GM19238 (cell line): Measurements from ENCODE around the gene SIGMAR1.

Experiments used
- DNase-seq: peaks from one replicate; pipeline ENCODE4 v3.0.0; 2011; ENCODE audit warnings: low spot score; ENCODE audit not compliant: insufficient read length

The SIGMAR1 gene

DNA sequence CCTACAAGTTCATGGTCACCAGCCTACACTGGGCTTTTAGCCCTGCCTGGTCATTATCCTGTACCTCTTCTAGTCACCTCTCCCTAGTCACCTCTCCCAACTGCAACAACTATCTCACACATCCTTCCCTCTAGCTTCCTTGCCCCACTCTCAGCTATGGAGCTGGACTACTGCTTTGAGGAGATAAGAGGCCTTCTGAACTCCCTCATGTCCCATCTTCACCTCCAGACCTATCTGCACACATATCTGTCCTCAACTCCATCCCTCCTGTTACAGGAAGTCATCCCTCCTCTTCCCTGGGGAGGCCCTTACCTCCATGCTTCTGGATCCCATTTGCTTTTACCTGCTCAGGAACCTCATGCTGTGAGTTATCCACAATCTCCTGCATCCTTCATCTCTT, 31.4 kb downstream of the SIGMAR1 start:
- no peak for DNase-seq

DNA sequence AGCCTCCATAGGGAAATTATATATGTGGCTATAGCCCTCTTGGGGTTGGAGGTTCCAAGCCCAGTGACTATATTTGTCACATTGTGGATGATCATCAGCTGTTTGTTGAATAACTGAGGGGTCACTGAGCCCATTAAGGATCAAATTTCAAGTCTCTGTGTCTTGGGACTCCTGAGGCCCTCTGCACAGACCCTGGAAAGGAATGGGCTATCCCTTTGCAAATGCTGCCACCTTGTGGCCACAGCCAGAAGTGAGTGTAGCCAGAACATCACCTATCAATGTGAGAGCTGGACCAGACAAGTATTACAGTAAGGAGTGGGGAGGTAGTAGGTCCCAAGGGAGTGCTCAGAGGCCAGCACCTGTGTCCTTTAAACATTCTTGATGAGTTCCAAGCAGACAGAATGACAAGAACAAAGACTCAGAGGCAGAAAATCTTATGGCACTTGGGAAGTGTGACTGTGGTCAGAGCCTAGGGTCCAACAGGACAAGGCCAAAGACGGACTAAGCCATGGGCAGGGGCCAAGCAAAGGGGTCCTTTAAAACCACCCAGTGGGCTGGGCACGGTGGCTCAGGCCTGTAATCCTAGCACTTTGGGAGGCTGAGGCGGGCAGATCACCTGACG, 33.9 kb downstream of the SIGMAR1 start:
- DNase-seq = peak; percentile 75

DNA sequence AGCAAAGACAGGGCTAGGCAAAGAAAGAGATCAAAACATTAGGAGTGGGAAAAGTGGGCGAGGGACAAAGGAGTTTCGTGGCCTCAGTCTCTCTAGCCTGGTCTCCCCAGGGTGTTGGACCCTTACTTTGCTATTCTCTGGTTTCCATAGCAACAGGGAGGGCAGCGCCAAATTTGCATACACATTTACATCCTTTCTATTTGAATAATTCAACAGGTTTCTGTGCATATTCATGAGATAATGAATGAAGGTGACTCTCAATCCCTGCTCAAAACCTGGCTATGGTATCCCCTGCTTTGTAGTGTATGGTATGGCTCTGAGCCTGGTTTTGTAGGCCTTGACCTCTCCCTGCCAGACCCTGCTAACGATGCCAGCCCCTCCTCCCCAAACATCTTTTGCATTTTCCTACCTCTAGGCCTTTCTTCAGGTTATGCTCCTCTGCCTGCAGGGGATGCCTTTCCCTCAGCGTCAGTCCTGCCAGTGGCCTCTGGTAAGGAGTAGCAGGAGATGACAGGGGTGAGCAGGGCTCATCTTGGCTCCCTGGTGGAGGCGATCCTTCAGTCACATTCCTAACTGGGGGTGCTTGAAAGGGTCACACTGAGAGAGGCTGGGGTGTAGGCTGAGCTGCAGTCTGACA, 35.5 kb downstream of the SIGMAR1 start:
- no peak for DNase-seq

DNA sequence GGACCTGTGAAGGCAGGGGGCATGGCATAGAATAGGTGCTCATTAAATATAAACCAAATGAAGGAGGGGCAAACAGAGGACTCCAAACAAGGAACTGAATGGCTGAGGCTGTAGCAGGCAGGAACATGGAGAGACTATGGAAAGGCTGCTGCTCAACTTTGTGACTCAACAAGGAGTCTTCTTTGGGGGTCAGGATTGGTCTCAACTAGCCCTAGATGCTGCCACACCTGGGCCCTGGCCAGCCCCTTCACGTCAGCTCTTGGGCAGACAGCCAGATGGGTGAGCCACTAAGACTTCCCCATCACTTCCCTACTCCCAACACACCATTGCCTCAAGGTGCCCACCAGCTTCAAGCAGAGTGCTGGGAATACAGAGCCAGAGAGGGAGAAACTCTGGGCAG, 36.7 kb downstream of the SIGMAR1 start:
- no peak for DNase-seq

DNA sequence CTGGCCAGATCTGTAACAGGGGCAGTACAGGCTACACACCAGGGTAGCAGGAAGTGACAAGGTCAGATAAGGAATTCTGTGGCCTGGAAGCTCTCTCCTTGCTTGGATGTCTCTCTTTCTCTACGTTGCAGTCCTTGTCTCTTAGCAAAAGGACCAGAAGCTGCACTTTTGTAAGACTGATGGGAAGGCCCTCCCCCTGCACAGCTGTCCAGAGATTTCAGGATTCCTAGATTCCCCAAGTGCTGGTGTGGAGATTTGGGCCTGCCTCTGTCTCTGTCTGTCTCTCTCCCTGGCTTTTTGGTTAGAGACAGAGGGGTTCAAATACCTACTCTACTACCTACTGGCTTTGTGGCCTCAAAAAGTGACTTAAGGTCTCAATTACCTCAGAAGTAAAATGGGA, 38.0 kb downstream of the SIGMAR1 start:
- DNase-seq = no peak

DNA sequence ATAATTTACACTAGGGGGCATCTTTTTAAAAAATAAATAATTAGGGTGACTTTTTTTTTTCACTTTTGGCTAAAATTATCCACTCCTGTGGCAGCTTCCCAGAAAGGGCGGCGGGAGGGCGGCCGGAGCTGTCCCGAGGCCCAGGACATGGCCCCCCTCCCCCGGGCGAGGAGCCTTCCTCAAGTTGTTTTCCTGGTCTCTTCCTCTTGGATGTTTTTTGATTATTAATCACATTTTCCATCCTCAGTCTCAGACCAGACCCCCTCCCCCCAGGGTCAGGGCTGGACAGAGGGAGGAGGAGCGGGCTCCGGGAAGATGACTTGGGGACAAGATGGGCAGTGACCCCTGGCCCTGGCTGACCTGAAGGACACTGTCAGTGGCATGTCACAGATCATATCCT, 43.4 kb downstream of the SIGMAR1 start:
- no peak for DNase-seq

DNA sequence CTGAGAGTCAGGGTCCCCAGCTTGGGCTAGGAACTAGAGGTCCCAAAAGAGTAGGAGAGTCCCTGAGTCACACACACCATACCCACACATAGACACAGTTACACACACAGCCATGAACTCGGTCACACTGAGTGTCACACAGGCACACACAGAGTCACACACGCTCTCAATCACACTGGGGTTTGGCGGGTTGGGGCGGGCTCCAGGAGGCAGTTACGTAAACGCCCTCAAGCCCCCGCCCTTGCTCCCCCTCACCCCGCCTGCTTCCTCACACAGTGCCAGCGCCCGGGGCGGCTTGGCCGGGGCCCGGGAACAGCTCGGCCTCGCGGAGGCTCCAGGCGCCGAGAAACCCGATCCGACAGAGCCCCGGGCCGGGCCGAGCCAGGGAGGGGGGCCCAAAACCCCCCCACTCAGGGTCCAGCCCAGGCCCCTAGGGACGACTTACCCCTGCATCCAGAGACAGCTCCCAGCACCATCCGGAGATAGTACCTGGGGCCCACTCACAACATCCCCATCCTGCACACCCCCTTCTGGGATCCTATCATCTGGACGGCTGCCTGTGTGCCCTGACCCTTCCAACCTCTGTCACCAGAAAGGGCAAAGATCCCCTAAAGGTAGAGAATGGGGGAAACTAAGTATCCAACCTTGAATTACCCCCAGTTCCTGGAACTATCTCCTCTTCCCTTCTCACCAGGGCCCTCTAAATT, 44.5 kb downstream of the SIGMAR1 start:
- no peak for DNase-seq

DNA sequence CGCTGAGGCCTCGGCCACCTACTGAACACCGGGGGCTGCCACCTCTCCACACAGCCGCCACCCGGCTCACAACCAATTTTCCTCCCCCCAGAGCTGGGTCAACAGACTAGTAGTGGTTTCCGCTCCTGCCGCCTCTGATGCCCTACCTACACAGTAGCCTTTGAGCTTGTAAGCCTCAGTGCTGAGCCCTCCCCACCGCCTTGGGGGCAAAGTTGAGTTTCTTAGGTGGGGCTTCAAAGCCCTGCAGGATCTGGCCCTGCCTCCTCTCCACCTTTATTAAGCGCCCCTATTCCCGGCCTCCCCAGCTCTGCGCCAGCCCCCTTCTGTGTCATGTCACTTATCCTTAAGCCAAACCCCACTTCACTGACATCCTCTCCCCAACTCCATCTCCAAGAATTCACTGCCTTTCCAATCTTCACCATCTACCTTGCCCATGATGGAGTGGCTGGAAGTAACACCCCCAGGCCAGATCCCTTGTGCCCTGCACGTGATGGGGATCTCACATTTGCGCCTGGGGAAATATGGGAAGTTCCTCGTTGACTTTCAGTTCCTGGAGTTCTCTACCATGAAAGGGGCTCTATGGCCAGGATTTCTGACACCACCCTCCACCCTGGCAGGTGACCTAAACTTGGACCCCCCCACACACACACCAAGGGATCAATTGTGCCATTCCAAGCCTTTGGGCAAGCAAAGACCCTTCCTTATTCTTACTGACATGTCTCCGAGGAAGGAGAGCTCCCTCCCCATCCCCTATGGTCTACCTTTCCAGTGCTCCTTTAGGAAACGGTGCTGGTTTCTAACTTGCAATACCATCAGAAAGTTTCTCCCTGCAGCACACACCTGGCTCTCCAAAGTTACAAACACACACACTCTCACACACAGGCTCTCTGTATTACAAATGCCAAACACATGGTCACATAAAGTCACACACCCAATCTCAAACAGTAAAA, 45.4 kb downstream of the SIGMAR1 start:
- DNase-seq = no peak

DNA sequence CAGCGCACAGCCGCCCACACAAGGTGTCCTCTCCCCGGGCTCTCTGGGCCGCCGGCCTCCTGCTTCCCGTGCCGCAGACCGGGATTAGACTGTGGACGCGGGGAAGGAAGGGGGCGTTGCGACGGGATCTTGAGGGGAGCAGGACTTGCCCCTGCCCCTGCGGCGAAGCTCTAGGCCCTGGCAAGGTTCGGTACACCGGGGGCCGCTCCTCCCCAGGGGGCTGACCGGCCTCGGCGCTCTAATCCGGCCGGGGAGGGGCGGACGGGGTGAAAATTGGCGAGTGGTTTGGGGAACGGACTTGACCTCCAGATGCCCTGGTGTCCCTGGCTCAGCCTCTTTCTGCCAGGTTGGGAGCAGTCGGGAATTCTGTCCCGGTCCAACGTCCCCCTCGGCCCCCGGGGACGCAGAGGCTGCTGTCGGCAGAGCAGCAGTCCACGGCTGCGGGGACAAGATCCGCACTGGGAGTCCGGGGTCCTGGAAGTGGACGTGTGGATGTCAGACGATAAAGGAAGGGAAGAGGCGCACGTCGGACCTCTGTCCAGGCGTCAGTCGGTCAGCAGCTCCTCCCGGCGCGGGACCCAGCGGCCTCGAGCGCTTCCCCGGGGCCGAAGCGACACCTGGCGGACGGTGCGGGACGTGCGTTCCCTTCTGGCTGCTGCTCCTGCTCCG, 46.2 kb downstream of the SIGMAR1 start:
- peak; percentile 91 for DNase-seq

DNA sequence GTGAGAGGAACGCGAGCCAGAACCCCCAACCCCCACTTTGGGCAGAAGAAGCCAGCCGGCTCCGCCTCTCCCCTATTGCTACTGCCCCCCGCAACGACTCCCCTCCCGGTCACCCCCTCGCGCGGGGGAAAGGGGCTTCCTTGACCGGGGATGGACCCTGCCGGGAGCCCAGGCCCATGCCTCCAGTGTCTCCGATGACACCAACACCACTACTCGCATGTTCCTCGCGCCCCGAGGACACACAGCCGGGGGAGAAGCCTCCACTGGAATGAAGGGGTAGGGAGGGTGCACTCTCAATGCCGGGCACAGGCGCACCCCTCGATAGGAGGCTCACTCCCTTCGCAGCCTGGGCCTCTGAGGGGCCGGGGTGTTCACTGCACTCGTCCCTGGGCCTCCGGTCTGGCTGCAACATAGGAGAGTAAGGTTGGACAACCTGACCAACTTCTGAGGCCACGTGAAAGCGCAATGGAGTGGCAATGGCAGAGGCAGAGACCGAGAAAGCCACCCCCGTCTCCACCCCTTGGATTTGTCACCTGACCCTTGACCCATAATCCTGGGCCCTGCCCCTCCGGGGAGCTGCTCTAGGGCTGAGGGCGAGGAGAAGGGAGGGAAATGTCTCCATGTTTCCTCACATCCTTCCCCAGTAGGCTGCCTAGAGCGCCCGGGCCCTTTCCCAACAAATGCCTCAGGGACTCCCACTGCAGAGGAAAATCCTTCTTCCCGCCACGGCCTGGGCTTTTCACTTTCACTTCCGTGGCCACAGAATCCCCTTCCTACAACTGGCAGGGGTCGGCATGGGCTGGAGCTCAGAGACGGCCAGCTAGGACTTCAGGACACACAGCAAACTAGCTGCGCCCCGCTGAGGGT, 47.0 kb downstream of the SIGMAR1 start:
- no peak for DNase-seq

DNA sequence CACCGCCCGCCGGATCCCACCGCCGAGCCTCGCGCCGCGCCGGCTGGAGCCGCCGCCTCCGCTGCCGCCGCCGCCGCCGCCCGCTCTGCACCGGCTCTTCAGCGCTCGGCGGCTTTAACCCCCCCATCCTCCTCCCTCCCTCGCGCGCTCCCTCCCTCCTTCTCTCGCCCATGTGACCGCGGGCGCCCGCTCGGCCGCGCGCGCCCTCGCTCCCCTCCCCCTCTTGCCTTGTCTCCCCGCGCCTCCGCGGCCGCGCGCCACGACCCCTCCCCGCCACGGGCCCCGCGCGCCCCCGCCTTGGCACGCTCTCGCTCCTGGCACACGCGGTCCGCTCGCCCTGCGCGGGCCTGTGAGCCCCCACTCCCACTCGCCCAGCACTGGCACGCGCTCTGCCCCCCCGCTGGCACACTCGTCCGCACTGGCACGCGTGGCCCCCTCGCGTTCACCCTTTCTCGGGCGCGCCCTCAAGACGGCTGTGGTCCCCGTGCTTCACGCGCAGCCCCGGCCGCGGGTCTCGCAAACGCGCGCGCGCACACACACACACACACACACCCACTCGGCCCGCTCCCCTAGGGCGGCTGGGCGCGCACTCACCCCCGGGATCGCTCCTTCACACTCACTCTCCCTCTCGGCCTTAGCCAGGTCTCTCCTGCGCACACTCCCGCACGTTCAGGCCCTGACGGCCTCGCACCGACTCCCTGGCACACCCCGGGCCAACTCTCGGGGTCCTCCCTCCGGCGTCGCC, 47.8 kb downstream of the SIGMAR1 start, which contains the start of gene CNTFR:
Gene CNTFR, minus strand, starts transcription at position 89 of the 745 bp plus-strand sequence. CDS start 20,743 bp downstream, outside the sequence.
- no peak for DNase-seq

DNA sequence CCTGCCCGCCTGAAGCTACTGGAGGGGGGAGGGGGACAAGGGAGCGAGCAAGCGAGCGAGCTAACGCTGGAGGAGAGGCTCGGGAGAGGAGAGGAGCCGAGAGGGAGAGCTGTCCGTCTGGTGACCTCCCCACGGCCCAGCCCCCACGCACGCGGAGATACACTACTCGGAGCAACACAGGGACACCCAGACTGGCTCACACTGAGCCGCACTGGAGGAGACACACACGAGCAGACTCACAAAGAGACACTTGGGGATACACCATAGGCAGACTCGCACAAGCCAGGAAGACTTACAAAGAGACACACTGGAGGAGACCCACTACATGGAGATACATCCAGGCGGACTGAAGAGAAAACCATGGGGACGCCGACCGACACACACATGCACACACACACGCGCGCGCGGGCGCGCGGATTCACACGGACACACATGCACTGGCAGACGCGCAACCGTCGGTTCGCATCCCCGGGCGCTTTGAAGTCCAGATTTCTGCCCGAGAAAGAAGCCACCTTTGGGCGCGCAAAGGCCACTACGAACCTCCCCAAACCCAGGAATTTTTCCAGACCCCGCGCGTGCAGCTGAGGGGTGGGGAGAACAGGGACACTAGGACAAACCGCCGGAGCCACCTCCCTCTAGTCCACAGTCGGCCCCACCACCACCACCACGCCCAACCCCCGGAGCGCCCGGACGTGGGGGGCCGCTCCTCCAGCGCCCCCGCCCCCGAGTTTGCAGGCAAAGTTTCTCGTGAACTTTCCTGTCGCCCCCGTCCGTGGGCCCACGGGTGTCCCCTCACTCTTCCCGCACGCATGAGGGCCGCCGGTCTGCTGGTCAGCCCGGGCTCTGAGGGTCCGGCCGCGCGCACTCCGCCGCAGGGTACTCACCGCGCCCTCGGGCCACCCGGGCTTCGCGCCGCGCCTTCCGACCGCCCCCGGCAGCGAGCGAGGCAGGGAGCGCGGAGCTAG, 48.6 kb downstream of the SIGMAR1 start:
- DNase-seq = no peak

DNA sequence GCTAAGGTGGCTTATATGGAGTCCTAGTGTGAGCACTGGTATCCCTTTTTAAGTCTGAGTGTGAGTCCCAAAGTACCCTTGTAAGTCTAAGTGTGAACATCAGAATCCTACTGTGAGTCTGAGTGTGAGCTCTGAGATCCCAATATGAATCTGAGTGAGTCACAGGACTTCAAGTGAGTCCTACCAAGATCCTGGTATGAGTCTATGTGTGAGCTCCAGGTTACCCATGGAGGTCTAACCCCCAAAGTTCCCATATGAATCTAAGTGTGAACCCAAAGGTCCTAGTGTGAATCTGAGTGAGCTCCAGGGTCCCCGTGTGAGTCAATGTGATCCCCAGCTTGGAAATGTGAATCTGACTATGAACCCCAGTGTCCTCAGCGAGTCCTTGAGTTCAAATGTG, 50.3 kb downstream of the SIGMAR1 start:
- no peak for DNase-seq

DNA sequence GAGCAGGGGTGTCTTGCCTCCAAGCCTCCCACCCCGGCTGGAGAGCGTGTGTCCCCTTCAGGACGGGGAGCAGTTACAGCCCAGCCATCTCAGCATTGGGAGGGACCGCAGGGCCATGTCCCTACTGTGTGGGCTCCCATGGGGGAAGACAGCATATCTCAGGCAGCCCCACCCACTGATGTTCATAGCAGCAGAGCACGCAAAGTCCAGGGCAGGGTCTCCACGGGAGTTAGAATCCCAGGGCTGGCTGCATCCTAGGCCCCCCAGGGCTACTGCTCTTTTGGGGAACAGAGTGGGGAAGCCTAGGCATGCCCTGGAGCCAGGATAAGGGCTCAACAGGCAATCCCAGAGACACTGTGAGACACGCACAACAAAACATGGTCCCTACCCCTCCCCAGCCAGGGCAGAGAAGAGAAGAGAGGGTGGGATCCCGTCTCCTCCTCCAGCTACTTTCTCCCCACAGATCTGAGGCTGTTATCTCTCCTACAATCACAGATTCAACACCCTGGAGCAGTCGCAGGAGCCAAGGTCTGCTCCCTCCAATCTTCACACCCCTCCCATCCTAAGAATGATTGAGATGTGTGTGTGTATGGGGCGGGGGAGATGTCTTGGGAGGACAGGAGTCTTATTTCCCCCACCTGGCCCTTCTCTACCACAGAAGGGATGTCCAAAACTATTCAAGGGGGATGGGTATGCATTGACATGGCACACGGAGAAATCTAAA, 51.5 kb downstream of the SIGMAR1 start:
- DNase-seq = no peak

DNA sequence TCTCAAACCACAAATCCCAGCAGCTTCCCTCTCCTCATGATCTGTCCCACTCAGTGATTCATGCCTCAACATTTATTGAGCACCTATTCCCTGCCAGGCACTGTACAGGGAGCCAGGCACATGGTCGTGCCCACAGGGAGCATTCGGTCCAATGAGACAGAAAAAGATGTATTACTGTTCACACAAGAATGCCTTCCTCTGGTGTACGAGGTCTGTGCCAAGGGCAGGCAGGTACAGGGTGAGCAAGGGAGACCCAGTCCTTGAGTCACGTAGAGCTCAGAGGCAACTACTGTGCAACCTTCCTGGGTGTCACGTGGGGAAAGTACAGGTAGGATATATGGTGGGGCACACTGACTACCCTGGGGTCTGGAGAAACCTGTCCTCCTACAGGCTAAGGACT, 52.6 kb downstream of the SIGMAR1 start:
- no peak for DNase-seq
